ENCODE measurements around the gene PCSK5. TPM values are rescaled to one million over a fixed set of nuclear protein-coding genes. Genes with fewer than 3 reads are reported as not detected.

The PCSK5 gene
- total RNA-seq, 1 experiment from 2014 or later = 7.5 TPM

DNA sequence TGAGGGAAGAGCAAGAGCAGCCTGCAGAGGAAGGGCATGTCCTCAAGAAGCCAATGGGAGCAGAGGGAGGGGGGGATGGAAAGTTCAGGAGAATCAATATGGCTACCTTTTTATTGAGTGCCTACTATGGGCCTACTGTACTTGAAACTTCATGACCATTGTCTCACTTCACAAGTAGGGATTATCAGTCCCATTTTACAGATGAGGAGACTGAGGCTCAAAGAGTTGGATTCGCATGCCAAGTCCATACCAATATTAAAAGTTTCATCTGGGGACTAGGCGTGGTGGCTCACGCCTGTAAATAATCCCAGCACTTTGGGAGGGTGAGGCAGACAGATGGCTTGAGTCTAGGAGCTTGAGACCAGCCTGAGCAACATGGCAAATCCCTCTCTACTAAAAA, 463.7 kb downstream of the PCSK5 start:
- Histone ChIP-seq H4K20me1 (ENCODE audit: control insufficient read depth, insufficient read depth, insufficient read length) (no peaks in the 10 kb centered on the region), H3K23ac (ENCODE audit: insufficient read length, low read depth, low read length) (no peak overlapping the region), H2AFZ (ENCODE audit: low read length) (no peak overlapping the region), H3K4ac (ENCODE audit: low read depth, low read length) (no peak overlapping the region), H2BK20ac (ENCODE audit: low read depth, low read length, poor library complexity, severe bottlenecking) (no peak overlapping the region), H3K27ac (ENCODE audit: insufficient read length, low read depth, low read length) (no peak overlapping the region), H3K9me3 (ENCODE audit: control insufficient read depth, low read depth, low read length) (no peaks in the 10 kb centered on the region), H4K91ac (ENCODE audit: insufficient read length, low read depth, low read length) (no peak overlapping the region), H4K5ac (ENCODE audit: insufficient read length, low read depth, low read length) (no peak overlapping the region), H2BK12ac (ENCODE audit: insufficient read length, low read depth, low read length) (no peak overlapping the region), H3K18ac (ENCODE audit: insufficient read length, low read depth, low read length) (no peak overlapping the region), H3K79me1 (ENCODE audit: insufficient read depth, low read depth, low read length, poor library complexity, severe bottlenecking) (no peaks in the 10 kb centered on the region), H2BK15ac (ENCODE audit: low read depth, low read length) (no peak overlapping the region), H3K4me2 (ENCODE audit: insufficient read depth, insufficient read length, low read length) (no peak overlapping the region), H3K14ac (ENCODE audit: insufficient read depth, low read length) (no peak overlapping the region), H3T11ph (ENCODE audit: low read length) (no peak overlapping the region), H3K4me1 (ENCODE audit: insufficient read depth, low read length) (no peaks in the 10 kb centered on the region), H2BK120ac (ENCODE audit: low read depth, low read length, poor library complexity, severe bottlenecking) (no peak overlapping the region), H3K9ac (ENCODE audit: extremely low read depth, insufficient read length, low read length) (no peak overlapping the region), H3K56ac (ENCODE audit: insufficient read length, low read depth, low read length) (no peak overlapping the region), H3K23me2 (ENCODE audit: insufficient read length, low read depth, low read length, poor library complexity, severe bottlenecking) (no peaks in the 10 kb centered on the region), H3K79me2 (ENCODE audit: insufficient read depth, low read length) (no peaks in the 10 kb centered on the region), H2BK5ac (ENCODE audit: insufficient read length, low read length) (no peak overlapping the region), H3K27me3 (ENCODE audit: insufficient read depth, low read length) (no peaks in the 10 kb centered on the region), H2AK5ac (ENCODE audit: insufficient read length, low read length) (no peak overlapping the region), H4K8ac (replicated peaks; ENCODE audit: insufficient read length, low read depth, low read length) (no peak overlapping the region)
- no peak overlapping the region for H3K4me3 Mint-ChIP-seq
- TF ChIP-seq, protein P1, sequence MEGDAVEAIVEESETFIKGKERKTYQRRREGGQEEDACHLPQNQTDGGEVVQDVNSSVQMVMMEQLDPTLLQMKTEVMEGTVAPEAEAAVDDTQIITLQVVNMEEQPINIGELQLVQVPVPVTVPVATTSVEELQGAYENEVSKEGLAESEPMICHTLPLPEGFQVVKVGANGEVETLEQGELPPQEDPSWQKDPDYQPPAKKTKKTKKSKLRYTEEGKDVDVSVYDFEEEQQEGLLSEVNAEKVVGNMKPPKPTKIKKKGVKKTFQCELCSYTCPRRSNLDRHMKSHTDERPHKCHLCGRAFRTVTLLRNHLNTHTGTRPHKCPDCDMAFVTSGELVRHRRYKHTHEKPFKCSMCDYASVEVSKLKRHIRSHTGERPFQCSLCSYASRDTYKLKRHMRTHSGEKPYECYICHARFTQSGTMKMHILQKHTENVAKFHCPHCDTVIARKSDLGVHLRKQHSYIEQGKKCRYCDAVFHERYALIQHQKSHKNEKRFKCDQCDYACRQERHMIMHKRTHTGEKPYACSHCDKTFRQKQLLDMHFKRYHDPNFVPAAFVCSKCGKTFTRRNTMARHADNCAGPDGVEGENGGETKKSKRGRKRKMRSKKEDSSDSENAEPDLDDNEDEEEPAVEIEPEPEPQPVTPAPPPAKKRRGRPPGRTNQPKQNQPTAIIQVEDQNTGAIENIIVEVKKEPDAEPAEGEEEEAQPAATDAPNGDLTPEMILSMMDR (conservative IDR thresholded peaks at IDR 0.05) = no peak
- H3K36me3 Mint-ChIP-seq (ENCODE audit: insufficient read depth in 1 of 3, low read depth in 3 of 3) = no peaks in the 10 kb centered on the region
- no peaks in the 10 kb centered on the region for H3K9me3 Mint-ChIP-seq
- H3K27me3 Mint-ChIP-seq (ENCODE audit: low read depth) = no peaks in the 10 kb centered on the region
- 0 out of 4 replicates have a peak, but pooled peaks cover 0 to 2% of the 10 kb centered on the region in 2 experiments for H3K4me1 Mint-ChIP-seq
- H3K27ac Mint-ChIP-seq = no peak overlapping the region
- no CpG with 5 or more reads among the region's 3 CpGs for WGBS (ENCODE audit: extremely low coverage, insufficient read length, low lambda C conversion rate)
- no peak for DNase-seq

All from H9 (cell line).